Measurements from ENCODE around the gene YJEFN3. TPM values are rescaled to one million over a fixed set of nuclear protein-coding genes. Genes with fewer than 3 reads are reported as not detected.

YJEFN3 gene
- total and polyA plus RNA-seq, 10 of the 15 experiments (the other 5 are each of a cell fraction or from before 2014, with no cell fraction given): 0.05 to 6.9 (median 3.5) TPM

DNA sequence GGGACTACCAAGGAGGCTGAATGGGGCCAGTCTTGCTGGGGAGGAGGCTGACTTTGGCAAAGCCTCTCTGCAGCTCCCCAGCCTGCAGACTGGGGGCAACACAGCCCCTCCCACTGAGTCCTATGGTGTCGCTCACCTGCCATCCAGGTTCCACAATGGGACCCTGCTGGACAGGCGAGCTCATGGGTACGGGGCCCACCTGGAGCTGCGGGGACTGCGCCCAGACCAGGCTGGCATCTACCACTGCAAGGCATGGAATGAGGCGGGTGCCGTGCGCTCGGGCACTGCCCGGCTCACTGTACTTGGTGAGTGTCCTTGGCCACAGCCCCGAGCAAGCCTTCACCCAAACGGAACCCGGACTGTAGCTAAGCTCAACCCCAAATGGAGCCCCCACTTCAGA, 14.4 kb downstream of the YJEFN3 start (continued):
- TF ChIP-seq ZNF687 (IDR thresholded peaks at IDR 0.05): no peak
- TF ChIP-seq, protein P1, sequence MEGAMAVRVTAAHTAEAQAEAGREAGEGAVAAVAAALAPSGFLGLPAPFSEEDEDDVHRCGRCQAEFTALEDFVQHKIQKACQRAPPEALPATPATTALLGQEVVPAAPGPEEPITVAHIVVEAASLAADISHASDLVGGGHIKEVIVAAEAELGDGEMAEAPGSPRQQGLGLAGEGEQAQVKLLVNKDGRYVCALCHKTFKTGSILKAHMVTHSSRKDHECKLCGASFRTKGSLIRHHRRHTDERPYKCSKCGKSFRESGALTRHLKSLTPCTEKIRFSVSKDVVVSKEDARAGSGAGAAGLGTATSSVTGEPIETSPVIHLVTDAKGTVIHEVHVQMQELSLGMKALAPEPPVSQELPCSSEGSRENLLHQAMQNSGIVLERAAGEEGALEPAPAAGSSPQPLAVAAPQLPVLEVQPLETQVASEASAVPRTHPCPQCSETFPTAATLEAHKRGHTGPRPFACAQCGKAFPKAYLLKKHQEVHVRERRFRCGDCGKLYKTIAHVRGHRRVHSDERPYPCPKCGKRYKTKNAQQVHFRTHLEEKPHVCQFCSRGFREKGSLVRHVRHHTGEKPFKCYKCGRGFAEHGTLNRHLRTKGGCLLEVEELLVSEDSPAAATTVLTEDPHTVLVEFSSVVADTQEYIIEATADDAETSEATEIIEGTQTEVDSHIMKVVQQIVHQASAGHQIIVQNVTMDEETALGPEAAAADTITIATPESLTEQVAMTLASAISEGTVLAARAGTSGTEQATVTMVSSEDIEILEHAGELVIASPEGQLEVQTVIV (IDR thresholded peaks at IDR 0.05; ENCODE audit: borderline replicate concordance, partially characterized antibody): no peak
- TF ChIP-seq EGR1 (IDR thresholded peaks at IDR 0.05; ENCODE audit: borderline replicate concordance in 1 of 2, low read depth in 2 of 2, low read length in 2 of 2): no peak
- TF ChIP-seq TARDBP (IDR thresholded peaks at IDR 0.05; ENCODE audit: borderline replicate concordance): no peak

DNA sequence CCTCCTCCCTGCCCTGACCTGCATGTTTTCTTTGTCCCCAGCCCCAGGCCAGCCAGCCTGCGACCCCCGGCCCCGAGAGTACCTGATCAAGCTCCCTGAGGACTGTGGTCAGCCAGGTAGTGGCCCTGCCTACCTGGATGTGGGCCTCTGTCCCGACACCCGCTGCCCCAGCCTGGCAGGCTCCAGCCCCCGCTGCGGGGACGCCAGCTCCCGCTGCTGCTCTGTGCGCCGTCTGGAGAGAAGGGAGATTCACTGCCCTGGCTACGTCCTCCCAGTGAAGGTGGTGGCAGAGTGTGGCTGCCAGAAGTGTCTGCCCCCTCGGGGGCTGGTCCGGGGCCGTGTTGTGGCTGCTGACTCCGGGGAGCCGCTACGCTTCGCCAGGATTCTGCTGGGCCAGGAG, 14.9 kb downstream of the YJEFN3 start:
- no peak for DNase-seq (ENCODE audit: low read depth, low spot score)
- H3K4me1 ChIP-seq (ENCODE audit: control insufficient read depth, insufficient read depth, low read length): peaks cover 3% of the 10 kb centered on the region
- no peak for ATAC-seq
- ChIA-PET SMC1A (ENCODE audit: uncharacterized antibody, unreplicated experiment) (no interaction called here), RAD21 (ENCODE audit: unreplicated experiment) (no interaction called here), CTCF (interaction anchor here (0.9 to 1.6 kb wide), 3 partner anchors 8 to 12 kb away, joined by 3 to 5 read pairs (median 3); no protein-coding TSS in a partner anchor), POLR2A (interaction anchor here (1.0 kb wide), 1 partner anchor 9 kb away, joined by 3 read pairs; no protein-coding TSS in a partner anchor)
- H3K79me2 ChIP-seq (ENCODE audit: control insufficient read depth, insufficient read depth, low read length): no peaks in the 10 kb centered on the region
- no peak overlapping the region for H2AFZ ChIP-seq (ENCODE audit: control insufficient read depth, low read depth, low read length)
- H3K36me3 ChIP-seq (ENCODE audit: control insufficient read depth in 2 of 2, insufficient read depth in 2 of 2, low read length in 1 of 2): no peaks in the 10 kb centered on the region
- intact Hi-C loops (cut with micrococcal nuclease; ENCODE audit: unreplicated experiment): no loop called here
- in situ Hi-C loops (cut with MboI): loop anchor here (25.0 kb wide), 4 partner anchors 869 to 1494 kb away; partner anchors contain the start of genes ZNF66 and ZNF737
- no peak overlapping the region for H3K4me3 ChIP-seq
- FAIRE-seq: no peak
- no peak overlapping the region for H3K4me2 ChIP-seq (ENCODE audit: control insufficient read depth, insufficient read depth)
- BruUV-seq (replicated peaks): no TSS peak
- no peak overlapping the region for H3K9ac ChIP-seq (ENCODE audit: control insufficient read depth, insufficient read depth, low read length)
- no peaks in the 10 kb centered on the region for H4K20me1 ChIP-seq (ENCODE audit: control insufficient read depth, insufficient read depth)
- WGBS (ENCODE audit: insufficient coverage, insufficient replicate concordance, low lambda C conversion rate, missing lambda C conversion rate): 48% methylated on average over 12 of the region's 19 CpGs
- H3K9me3 ChIP-seq (replicated peaks; ENCODE audit: control insufficient read depth, insufficient read depth, low read length): no peaks in the 10 kb centered on the region; the same call in 2 of the 3 replicates
- H3K27me3 ChIP-seq (replicated peaks in 1 of 2; ENCODE audit: control insufficient read depth in 2 of 2, insufficient read depth in 2 of 2, low read length in 1 of 2): peaks cover 0 to 1% of the 10 kb centered on the region in 2 experiments; a peak in 1 of 4 replicates
- H3K27ac ChIP-seq (ENCODE audit: control insufficient read depth, insufficient read depth): no peak overlapping the region
- no peak for TF ChIP-seq RFX5 (IDR thresholded peaks at IDR 0.05; ENCODE audit: low read depth, low read length)
- TF ChIP-seq IRF3 (IDR thresholded peaks at IDR 0.05): no peak
- TF ChIP-seq ZNF207 (IDR thresholded peaks at IDR 0.05; ENCODE audit: borderline replicate concordance): no peak
- TF ChIP-seq, protein P1 (IDR thresholded peaks at IDR 0.05; ENCODE audit: borderline replicate concordance, partially characterized antibody): no peak
- no peak for TF ChIP-seq ETV6 (conservative IDR thresholded peaks at IDR 0.05 in 1 of 2, IDR thresholded peaks at IDR 0.05 in 1 of 2; ENCODE audit: borderline replicate concordance in 1 of 2, low read depth in 1 of 2)
- TF ChIP-seq IRF5 (IDR thresholded peaks at IDR 0.05; ENCODE audit: borderline replicate concordance): no peak

Measured in GM12878 (cell line).